Measurements from ENCODE around the gene PPIL6.

The PPIL6 gene

GRCh38 chr6:109449064-109449794, 8.8 kb upstream of the PPIL6 start:
- no peak for DNase-seq

DNA sequence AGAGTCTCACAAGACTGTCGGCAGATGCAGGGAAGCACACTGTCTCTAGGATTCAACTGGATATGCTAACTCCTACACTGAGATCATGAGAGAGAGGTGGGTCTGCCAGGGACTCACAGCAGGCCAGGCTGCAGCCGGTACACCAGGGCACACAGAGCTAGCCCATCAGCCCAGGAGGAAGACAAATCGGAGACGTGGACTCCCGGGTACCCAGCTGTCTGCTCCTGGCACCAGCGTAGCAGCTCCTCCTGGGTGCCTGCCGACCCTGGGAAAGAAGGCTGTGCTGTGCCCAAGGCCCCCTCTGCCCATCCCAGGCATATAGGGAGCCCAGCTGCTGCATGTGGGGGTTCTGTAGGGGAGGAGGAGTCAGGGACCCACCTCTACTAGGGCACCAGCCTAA, 8.2 kb upstream of the PPIL6 start:
- DNase-seq = no peak

DNA sequence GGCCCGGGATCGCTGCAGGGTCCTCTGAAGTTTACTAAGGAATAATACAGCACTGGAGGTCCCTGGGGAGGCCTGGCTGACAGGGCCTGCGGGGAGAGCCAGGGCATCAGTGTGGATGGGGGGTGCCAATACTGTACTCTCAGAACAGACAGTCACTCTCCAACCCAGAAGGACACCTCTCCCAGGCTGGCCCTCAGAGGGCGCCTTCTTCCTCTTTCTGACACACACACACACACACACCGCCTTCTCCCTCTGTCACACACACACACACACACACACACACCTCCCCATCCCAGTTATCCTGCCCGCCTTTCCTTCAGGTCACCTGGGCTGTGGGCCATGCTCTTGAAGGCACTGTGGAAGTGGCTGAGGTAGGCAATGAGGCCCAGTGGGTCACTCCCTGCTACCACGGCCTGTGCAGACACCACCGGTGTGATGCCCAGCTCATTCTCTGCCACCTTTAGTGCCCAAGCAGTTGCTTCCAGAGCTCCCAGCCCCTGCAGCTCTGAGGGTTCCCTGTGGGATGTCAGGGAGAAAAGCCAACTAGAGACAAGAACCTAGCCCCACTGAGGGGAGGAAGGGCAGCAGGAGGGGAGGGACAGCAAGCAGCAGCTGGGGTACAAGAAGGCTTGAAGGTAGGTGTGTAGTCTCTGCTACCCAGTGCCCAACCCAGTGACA, 7.6 kb upstream of the PPIL6 start:
- no peak for DNase-seq

DNA sequence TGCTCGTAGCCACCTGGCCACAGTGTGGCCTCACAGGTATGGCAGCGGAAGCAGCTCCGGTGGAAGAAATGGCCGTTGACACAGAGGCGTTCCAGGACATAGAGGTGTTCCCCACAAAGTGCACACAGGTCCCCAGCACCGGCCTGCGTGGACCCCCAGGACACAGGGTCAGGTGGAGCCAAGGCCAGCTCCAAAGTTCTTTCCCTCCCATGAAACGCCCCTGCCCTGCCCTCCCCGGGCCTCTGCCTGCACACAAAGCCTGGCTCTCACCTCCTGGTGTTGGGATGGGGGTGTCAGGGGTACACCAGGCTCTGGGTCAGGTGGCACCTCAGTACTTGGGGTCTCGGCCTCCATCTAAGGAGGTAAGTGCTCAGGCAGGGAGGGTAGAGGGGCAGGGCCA, 6.7 kb upstream of the PPIL6 start:
- DNase-seq = no peak

- DNase-seq = no peak
Observed at GRCh38 chr6:109446541-109446940, 6.1 kb upstream of the PPIL6 start.

DNA sequence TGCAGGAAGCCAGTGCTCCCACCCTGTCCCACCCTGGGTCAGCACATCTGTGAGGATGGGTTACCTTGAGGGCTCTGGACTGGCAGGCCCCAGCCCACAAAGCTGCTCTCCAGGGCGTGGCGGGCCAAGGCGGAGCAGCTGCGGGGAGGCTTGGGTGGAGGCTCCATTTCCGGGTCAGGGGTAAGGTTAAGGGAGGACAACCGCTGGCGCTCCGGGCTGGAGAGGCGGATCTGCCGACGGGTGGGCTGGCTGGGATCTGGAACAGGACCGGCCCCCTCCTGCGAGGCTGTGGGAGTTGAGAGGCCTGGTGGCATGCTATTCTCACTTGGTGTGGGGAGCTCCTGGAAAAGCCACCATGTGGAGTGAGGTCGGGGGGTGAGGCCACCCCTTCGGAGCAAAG, 5.6 kb upstream of the PPIL6 start:
- DNase-seq = no peak

DNA sequence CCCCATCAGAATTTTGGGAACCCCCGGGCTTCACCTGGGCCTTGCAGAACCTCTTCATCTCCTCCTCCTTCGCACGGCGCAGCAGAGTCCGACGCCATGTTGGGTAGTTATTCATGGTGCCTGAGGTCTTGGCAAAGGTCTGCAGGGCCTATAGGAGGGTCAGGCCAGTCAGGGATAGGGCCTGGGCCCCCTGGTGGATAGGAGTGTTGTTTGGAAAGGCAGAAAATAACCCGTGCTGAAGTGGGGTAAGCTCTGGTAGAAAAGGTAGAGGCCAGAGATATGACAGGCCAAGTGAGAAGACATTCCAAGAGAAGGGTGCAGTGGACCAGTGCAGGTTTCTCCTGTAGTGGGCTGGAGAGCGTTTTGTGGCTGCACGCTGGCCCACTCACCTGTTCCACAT, 5.0 kb upstream of the PPIL6 start:
- no peak for DNase-seq

- DNase-seq = no peak
Observed at GRCh38 chr6:109443425-109443950, 3.1 kb upstream of the PPIL6 start.

- DNase-seq = no peak
Observed at GRCh38 chr6:109442393-109442924, 2.0 kb upstream of the PPIL6 start.

DNA sequence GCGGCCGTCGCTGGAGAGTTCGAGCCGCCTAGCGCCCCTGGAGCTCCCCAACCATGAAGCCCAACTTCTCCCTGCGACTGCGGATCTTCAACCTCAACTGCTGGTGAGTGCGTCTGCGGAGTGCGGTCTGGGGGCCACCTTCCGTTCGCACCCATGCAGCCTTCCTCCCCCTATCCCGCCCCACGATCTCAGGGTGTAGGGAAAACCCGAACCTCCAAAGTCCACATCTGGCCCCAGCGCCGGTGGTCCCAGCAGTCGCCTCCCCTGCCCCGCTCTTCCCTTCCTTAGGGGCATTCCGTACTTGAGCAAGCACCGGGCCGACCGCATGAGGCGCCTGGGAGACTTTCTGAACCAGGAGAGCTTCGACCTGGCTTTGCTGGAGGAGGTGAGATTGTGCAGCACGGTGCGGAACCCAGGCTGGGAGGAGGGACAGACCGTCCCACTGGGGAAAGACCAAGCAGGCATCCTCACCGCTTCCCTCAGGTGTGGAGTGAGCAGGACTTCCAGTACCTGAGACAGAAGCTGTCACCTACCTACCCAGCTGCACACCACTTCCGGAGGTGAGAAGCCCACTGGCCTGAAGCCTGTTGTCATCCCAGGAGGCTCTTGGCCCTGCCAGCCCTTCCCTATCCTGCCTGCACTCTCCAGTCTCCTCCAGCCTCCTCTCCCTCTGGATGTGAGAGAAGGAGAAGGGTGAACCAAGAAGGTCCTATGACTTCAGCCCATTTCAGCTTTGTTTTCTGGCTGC, 815 bp upstream of the PPIL6 start:
- DNase-seq = no peak

DNA sequence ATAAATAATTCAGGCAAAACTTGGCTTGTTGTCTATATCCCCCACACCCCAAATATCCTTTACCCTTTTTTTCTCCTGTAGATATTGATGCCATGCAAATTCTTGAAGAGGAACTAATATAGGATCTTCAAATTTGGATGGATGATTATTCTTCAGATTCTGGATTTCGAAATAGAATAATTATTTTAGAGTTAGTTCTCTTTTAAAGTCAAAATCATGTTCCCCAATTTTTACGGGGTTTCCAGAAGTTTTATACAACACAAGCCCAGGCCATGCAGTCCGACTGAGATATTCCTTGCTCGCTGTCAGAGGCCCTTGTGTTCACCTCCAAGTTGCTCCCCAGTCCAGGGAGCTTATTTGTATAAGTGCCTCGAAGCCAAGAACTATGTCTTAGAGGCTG, 4.4 kb downstream of the PPIL6 start:
- DNase-seq = no peak

GRCh38 chr6:109434456-109434855, 6.0 kb downstream of the PPIL6 start:
- no peak for DNase-seq

GRCh38 chr6:109429496-109429895, 10.9 kb downstream of the PPIL6 start:
- no peak for DNase-seq

- DNase-seq = no peak
Observed at GRCh38 chr6:109428889-109429477, 11.4 kb downstream of the PPIL6 start.

GRCh38 chr6:109424946-109425345, 15.5 kb downstream of the PPIL6 start:
- no peak for DNase-seq

GRCh38 chr6:109421184-109421583, 19.2 kb downstream of the PPIL6 start:
- no peak for DNase-seq

GRCh38 chr6:109420751-109421150, 19.7 kb downstream of the PPIL6 start:
- DNase-seq = no peak

GRCh38 chr6:109417646-109418045, 22.8 kb downstream of the PPIL6 start:
- DNase-seq = no peak

- DNase-seq = no peak
Observed at GRCh38 chr6:109411034-109411433, 29.4 kb downstream of the PPIL6 start.

DNA sequence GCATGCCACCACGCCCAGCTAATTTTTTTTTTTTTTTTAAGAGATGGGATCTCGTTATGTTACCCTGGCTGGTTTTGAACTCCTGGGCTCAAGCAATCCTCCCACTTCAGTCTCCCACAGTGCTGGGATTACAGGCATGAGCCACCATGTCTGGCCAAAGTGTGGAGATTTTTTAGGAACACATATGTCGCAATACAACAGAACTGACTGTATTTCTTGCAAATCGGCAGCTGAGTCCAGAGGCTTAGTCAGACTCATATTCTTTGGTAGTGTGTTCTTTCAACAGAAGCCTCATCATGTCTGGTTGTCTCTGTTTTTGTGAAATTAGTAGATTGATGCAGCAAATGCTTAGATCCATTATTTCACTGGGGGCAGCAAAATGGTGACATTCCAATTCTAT, 34.2 kb downstream of the PPIL6 start:
- DNase-seq = no peak

GRCh38 chr6:109397020-109397419, 43.4 kb downstream of the PPIL6 start:
- DNase-seq = no peak

DNA sequence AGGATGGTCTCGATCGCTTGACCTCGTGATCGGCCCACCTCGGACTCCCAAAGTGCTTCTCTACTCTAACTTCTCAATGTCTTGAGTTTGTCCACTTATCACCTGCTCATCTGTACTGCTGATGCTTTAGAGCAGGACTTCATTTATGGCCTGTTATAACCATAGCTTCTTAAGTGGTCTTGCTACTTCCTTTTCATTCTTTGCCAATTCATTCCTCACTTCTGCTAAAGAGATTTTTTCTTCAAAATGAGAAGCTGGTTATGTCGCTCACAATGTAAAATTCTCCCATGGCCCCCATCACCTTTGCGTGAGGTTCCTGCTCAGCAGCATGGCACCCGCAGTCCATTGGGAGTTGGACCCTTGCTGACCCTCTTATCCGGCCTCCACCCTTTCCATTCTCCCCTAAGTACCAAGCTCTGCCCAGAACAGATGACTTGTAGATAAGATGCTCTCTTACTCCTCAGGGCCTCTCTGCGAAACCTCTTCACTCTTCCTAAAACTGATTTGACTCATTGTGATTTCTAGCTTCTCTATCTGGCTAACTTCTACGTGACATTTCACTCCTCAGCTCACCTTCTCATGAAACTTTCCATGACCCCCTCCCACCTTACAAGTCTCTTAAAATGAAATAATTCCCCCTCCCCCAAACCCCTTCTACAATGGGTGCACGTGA, 44.2 kb downstream of the PPIL6 start:
- no peak for DNase-seq

GRCh38 chr6:109393886-109394281, 46.5 kb downstream of the PPIL6 start:
- no peak for DNase-seq

Data from stimulated activated CD4-positive, alpha-beta T cell treated with anti-CD3 and anti-CD28 coated beads, Interleukin-2, amount 100 ng/mL, for 48 hours (primary cell).